GM12873 (cell line): ENCODE measurements around the gene DHRS9.

Source experiments
- CTCF ChIP-seq: IDR thresholded peaks from 2 replicates; pipeline ENCODE4 v1.5.1; 2012; ENCODE audit warnings: low read depth, mild to moderate bottlenecking, moderate library complexity, low read length, control low read depth; ENCODE audit not compliant: insufficient read depth; ENCODE audit errors: missing control alignments

DHRS9 gene

DNA sequence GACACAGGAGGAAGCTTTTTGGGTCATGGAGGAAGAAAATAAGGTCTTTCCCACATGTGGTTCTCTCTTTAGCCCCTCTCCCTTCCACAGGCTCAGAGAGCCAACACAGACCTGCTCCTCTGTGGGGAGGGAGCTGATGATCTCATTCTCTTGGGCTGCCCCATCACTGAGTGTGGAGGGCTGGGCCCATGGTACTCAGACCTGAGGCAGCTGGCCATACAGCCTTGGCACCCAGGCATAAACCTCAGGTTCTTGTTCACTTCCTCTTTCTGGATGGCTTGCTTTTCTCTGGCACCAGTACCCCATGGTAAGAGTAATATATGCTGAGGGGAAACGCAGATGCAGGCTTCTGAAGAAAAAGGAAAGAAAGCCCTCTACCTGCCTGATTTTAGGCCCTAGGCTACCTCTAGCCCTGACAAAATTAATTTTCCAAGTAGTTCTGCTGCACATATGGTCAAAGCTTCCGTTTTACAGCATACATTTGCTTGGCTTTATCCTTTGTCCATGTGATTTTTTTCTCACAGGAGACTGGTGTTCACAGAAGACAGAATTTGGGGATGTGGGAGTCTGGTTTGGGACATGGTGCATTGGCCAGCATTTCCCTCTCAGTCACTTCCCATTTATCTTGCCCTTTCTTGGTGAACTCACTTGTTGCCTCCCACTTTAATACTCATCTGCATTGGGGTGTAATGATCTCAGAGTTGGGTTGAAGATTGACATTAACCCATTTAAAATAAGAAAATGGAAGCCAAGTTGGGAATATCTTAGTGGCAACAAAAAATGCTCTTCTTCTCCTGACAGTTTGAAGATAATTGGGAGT lies 11.1 kb downstream of the DHRS9 start:
- TF ChIP-seq CTCF = no peak

GRCh38 chr2:169081551-169081950 lies 12.2 kb downstream of the DHRS9 start:
- no peak for TF ChIP-seq CTCF

GRCh38 chr2:169082995-169083394 lies 13.6 kb downstream of the DHRS9 start:
- TF ChIP-seq CTCF = no peak

- TF ChIP-seq CTCF = no peak
Measured at GRCh38 chr2:169086893-169087467, 17.6 kb downstream of the DHRS9 start.

DNA sequence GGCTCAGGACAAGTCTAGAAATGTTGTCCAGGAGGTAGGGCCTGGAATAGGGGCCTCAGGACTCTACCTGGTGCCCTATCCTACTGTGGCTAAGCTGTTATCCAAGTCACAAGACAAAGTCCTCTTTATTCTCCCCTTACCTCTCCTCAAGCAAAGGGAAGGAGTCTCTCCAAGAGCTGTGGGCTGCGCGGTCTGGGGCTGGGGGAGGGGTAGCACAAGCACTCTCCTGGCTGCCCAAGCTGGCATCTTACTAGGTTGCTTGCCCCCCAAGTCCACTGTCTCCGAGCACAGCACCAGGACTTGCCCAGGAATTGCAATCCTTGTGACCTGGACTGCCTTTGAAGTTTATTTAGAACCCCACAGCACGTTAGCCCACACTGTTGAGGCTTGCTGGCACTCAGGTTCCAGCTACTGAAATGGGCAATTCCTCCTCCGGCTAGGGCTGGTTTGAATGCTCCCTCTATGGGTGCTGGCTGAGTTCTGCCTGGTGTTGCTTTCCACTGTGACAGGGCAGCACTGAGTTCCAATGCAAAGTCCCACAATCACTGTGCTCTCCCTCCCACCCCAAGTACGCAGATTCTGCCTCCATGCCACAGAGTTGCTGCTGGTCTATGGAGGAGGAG lies 18.5 kb downstream of the DHRS9 start:
- TF ChIP-seq CTCF = no peak

DNA sequence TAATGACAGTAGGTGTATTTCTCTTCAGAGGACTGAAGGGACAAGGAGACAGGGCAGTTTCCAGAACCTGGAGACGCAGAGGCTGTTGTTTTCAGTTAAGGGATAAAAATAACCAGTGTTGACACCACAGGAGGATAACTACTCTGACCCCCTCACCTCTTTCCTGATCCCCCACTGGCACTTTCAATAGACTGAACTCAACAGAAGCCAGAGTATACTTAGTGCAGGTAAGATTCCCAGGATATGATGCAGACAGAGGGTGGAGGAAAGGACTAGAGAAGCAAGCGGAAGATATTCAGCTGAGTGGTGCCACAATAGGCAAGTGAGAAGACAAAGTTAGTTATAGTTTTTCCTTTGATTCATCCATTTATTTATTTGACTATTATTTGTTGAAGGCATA lies 19.8 kb downstream of the DHRS9 start:
- TF ChIP-seq CTCF = no peak

DNA sequence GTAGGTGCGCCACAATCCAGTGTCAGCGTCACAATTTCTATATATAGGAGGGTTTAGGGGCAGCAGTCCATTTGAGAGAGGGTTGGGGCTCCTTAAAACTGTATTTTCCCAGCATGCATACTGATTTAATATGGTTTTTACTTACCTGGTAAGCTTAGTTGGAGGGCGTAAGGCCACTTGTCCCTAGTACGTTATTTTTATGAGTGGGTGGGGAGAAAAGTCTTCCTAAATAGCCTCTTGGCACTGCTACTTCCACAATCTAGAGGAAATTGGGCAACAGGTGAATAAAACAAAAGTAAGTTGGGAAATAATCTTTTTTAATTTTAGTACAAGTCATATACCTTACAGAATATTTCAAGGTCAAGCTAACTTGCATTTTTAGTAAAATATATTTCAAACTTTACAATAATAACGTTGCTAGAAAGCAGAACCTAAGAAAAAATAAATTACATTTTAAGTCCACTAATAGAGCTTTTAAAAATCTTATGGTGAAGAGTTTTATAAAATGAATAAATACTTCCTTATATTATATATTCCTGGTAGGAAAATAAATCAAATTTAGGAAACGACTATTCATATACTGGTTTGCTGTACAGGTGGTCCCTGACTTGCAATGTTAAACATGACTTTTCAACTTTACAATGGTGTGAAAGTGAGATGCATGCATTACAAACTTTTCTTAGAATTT lies 20.9 kb downstream of the DHRS9 start:
- no peak for TF ChIP-seq CTCF
